COLO668 (cell line): Measurements from ENCODE around the gene DDX20.
A peak's percentile ranks its signal among the peaks of the same experiment; 100 is the strongest.

ENCODE experiments used
- DNase-seq: peaks from one replicate; lab custom pipeline; 2025; ENCODE audit not compliant: unreplicated experiment; lab: John Stamatoyannopoulos, UW

Gene DDX20, protein sequence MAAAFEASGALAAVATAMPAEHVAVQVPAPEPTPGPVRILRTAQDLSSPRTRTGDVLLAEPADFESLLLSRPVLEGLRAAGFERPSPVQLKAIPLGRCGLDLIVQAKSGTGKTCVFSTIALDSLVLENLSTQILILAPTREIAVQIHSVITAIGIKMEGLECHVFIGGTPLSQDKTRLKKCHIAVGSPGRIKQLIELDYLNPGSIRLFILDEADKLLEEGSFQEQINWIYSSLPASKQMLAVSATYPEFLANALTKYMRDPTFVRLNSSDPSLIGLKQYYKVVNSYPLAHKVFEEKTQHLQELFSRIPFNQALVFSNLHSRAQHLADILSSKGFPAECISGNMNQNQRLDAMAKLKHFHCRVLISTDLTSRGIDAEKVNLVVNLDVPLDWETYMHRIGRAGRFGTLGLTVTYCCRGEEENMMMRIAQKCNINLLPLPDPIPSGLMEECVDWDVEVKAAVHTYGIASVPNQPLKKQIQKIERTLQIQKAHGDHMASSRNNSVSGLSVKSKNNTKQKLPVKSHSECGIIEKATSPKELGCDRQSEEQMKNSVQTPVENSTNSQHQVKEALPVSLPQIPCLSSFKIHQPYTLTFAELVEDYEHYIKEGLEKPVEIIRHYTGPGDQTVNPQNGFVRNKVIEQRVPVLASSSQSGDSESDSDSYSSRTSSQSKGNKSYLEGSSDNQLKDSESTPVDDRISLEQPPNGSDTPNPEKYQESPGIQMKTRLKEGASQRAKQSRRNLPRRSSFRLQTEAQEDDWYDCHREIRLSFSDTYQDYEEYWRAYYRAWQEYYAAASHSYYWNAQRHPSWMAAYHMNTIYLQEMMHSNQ

GRCh38 chr1:111755331-111756123 lies at the start of gene DDX20:
DDX20 (plus strand) TSS chr1:111755901; CDS start chr1:111755925, 24 bp downstream.
- peak; percentile 95 for DNase-seq

DNA sequence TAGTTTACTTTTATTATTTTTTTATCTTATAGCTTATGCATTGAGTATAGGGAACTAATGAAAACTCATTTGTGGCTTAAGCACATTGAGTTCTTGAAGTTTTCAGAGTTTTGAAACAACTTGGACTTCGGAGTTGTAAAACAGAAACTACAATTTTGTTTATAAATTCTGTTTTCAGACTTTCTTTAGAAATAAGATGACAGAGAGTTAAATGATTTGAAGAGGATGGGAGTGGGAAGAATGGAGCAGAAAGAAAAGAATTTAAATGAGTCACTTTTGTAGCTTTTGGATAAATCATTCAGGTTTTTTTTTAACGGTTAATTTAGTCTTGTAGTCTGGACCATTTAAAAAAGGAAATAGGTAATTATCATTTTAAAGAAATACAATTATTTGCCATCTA lies 48.8 kb upstream of the DDX20 start:
- no peak for DNase-seq

GRCh38 chr1:111707906-111708305 lies 47.8 kb upstream of the DDX20 start:
- no peak for DNase-seq

DNA sequence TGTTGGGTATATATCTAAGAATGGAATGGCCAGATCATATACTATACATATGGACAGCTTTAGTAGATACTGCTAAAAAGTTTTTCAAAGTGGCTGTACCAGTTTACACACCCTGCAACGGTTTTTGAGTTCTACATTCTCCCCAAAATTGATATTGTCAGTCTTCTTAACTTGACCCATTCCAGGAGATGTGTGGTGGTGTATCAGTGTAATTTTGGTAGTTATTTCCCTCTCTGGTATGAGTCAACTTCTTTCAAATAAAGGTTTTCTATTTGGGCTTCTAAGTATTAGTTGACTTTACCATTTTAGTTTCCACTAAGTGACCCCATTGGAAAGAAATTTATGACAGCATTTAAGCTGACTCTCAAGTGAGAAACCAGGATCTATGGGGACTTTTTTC lies 45.7 kb upstream of the DDX20 start:
- DNase-seq, result no peak

DNA sequence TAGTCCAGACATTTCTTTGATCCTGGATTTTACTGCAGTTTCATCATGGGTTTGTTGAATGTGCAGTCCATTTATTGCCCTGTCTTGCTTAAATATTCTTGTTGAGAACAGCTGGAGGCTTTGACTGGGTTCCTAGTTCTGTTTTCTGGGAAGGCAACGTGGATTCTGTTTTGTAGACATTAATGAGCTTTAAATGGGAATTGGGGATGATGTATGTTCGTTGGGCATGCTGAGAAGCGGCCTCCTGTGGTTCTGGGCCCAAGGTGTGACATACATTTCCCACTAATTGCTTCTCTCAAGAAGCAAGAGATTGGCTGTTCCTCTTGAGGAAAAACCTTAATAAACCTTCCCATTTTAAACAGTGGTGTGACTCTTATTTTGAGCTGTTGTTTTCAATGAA lies 39.4 kb upstream of the DDX20 start:
- DNase-seq, result no peak

- no peak for DNase-seq
Measured at GRCh38 chr1:111717450-111717849, 38.3 kb upstream of the DDX20 start.

GRCh38 chr1:111719135-111719534 lies 36.6 kb upstream of the DDX20 start:
- no peak for DNase-seq

DNA sequence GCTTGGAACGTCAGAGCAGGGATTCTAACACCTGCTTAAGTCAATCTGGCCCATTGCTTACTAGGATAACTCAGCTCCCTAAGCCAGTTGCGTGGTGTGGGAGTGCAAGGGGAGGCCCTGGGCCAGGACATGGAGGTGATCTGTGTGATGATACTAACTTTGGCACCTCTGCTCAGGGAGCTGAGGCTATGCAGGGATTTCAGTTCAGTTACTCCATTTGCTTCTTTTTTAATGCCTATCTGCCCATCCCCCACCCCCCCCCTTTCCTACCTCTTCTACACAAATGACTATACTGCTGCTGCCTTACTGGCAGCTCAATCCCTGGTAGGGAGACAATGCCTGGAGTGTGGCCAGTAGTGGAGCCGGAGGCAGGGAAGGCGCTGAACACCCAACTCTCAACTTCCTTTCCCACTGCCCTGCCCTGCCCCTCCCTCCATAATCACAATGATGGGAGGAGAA lies 36.0 kb upstream of the DDX20 start:
- no peak for DNase-seq

DNA sequence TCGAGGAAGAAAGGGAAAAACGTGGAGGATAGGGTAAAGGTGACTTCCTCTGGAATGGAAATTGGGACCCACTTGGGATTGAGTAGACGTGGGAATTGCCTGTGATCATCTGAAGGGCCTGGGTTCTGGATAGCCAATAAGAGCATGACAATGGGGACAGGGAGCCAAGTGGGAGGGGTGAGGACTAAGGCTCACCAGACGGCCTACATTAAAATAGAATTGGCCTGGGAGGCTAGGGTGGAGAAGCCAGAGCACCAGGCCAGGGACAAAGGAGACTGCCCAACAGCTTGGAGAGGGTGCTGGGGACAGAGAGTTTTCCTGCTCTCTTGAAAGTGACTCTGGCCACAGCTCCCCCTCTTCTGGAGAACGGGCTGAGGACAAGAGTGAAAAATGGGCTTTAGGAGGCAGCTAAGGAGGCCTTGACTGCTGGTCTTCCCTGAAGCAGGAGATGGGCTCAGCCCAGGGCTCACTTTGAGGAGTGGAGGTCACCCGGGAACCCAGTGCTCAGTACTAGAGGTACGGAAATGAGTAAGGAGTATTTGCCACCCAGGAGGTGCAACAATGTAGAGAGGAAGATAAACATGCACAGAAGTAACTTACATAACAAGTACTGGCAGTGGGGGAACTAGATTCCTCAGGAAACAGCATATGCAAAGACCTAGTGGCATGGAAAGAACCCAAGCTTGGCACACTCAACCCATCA lies 35.3 kb upstream of the DDX20 start:
- no peak for DNase-seq

DNA sequence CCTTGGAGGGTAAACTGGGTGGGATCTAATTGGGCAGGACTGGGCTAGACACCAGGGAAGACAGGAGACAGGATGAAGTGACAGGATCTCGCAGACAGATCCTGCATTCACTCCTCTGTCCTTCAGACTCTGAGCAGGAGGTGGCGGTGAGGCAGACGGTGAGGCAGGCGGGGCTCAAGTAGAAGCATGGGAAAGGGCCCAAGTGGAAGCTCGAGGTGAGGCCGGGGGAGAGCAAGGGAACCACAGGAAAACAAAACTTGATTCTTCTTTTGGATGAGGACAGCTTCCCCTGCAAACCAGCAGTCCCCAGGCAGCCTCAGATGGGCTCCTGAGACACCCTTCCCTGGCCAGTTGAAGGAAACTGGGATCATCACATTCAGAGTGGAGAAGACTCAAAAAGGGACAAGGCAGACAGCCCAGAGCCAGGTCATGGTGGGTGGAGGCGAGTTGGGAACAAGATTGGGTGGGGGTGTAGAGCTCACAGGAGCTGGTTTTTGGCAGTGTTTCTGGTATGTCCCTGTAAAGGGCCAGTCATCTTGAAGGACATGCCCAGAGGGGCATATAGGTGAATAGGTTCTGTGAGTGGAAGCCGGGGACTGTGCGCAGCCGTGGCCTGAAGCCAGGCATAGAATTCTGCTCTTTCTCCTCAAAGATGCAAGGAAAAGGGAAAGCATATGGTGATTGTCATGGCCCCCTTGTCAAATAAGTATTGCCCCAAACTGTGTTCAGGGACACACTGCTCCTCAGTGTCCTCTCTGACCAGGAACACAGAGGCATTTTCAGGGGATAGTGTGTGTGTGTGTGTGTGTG lies 34.5 kb upstream of the DDX20 start:
- DNase-seq, result no peak

- DNase-seq, result no peak
Measured at GRCh38 chr1:111723091-111723806, 32.5 kb upstream of the DDX20 start.

DNA sequence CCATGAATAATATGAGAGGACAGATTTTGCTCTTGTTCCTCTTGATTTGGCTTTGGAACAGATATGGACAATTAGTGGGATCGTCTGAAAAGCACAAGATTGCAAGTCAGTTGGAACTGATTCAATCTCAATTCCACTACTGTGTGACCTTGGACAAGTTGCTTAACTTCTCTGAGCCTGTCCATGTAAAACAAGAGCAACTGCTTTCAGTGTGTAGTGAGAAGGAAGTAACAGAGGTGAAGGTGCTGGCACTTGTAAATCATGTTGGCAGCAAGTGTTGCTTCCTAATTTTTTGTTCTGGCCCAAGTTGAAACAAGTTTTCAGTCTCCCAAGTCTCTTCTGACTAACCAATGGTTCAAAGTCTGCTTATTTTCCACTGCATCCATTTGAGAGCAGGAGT lies 31.8 kb upstream of the DDX20 start:
- DNase-seq, result no peak

DNA sequence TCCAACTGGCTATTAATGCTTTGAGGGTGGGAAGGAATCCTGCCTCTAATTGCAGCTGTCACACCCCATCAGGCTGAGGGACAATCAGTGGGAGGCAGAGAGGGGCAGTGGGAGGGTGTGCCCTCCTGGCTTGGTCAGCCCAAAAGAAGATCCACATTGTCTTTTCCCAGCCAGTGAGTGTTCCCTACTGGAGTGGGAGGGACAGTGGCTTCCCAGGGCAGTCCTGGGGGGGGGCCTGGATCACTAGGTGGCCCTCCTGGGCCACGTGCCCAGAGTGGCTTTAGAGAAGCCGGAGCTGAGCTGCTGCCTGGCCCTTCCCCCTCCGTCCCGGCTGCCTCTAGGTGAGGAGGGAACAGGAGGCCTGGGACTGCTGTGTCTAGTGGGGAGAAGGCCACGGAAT lies 30.5 kb upstream of the DDX20 start:
- no peak for DNase-seq

GRCh38 chr1:111727056-111727455 lies 28.6 kb upstream of the DDX20 start:
- no peak for DNase-seq

DNA sequence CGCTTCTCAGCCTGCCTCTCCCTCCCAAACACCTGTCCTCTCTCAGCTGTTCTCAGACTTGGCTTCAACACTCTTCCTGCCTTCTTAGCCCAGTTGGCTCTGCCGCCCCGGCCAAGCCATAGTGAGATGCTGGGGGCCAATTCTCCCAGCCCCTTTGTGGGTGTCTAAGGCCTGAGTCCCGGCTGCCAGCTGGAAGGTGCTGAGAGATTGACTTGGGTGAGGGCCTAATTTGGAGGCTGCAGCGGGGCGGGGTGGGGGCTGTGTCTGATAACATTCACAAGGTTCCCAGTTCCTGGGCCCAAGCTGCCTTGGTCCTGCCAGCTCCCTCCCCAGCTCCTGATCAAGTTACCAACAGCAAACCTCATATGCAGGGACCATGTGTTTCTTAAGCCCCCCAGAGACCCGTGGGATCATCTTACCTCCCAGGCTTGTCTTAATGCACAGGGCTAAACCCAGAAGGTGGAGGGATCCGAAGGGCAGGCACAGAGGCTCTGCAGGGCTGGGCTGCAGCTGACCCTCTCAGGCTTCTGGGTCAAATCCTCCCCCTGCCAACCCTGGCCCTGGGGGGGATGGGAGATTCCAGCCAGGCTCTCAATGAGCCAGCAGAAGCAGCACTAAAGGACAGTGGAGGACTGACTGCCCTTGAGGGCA lies 26.3 kb upstream of the DDX20 start:
- DNase-seq, result no peak

DNA sequence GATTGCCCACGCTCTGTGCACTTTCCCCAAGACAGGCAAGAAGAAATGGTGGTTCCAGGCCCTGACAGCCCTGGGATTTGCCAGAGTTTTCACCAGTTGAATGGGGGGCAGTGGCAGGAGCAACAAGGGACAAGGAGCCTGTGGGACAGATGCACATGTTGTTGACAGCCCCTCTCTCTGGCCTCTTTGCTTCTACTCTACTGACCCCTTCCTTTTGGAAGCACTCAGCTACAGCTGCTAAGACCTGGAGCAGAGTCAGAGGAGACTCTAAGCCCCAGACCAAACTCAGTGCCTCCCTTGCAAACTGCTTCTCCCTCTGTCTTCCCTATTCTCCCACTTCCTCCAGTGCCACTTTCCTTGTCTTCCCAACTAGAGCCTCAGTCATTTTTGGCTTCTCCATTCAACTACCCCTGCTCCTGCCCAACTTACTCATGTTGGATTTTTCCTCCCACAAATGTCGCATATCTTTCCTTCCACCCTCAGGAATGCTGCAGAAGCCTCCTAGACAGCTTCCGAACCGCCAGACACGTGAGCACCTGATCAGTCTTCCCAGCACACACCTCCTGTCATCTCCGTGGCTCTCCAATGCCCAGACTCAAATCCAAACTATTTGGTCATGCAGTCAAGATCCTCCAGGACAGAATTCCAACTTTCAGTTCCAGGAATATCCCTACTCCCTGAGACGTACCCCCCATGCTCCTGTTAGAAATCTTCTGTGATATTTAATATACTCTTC lies 25.6 kb upstream of the DDX20 start:
- DNase-seq, result no peak

- DNase-seq, result no peak
Measured at GRCh38 chr1:111730706-111731105, 25.0 kb upstream of the DDX20 start.

GRCh38 chr1:111731956-111732355 lies 23.7 kb upstream of the DDX20 start:
- DNase-seq, result no peak
